Epithelial cell of esophagus (primary cell): ENCODE results near the gene PPCDC.
"Not testable (repeated sequence)": the region's sequence is repeated elsewhere in the genome, so short reads cannot be mapped to it uniquely, and the experiment has no call there.

Source experiments
- DNase-seq: peaks from one replicate; pipeline ENCODE4 v3.0.0; 2010; ENCODE audit warnings: low read depth
- H3K4me3 ChIP-seq: 2 replicates; pipeline ENCODE4 v1.5.1; 2011; ENCODE audit warnings: mild to moderate bottlenecking, low read length, control low read depth
- TF ChIP-seq, protein P1 (sequence below): IDR thresholded peaks from 2 replicates; pipeline ENCODE4 v1.5.1; 2011; ENCODE audit warnings: low read depth, mild to moderate bottlenecking, low read length, control low read depth, inconsistent platforms; ENCODE audit not compliant: insufficient read depth; ENCODE audit errors: missing control alignments

The PPCDC gene

DNA sequence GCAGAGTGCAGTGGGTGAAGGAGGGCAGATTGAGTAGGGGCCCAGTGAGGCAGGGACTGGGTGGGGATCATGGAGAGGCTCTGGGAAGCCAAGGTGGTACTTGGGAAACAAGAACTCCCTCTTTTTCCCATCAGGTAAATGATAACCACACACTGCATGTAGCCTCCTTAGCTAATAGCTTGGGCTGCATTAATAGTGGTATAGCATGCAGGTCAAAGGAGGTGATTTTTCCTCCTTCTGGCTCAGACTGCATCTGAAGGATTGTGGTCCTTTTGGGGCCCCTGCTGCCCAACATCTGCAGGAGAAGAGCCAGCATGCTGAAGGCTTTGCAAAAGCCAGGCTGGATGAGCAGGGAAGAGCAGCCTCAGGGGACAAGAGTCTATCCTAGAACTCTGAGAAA is 45.4 kb downstream of the PPCDC start:
- TF ChIP-seq, protein P1, sequence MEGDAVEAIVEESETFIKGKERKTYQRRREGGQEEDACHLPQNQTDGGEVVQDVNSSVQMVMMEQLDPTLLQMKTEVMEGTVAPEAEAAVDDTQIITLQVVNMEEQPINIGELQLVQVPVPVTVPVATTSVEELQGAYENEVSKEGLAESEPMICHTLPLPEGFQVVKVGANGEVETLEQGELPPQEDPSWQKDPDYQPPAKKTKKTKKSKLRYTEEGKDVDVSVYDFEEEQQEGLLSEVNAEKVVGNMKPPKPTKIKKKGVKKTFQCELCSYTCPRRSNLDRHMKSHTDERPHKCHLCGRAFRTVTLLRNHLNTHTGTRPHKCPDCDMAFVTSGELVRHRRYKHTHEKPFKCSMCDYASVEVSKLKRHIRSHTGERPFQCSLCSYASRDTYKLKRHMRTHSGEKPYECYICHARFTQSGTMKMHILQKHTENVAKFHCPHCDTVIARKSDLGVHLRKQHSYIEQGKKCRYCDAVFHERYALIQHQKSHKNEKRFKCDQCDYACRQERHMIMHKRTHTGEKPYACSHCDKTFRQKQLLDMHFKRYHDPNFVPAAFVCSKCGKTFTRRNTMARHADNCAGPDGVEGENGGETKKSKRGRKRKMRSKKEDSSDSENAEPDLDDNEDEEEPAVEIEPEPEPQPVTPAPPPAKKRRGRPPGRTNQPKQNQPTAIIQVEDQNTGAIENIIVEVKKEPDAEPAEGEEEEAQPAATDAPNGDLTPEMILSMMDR, result no peak
- H3K4me3 ChIP-seq, result no peak overlapping the region
- DNase-seq, result no peak

DNA sequence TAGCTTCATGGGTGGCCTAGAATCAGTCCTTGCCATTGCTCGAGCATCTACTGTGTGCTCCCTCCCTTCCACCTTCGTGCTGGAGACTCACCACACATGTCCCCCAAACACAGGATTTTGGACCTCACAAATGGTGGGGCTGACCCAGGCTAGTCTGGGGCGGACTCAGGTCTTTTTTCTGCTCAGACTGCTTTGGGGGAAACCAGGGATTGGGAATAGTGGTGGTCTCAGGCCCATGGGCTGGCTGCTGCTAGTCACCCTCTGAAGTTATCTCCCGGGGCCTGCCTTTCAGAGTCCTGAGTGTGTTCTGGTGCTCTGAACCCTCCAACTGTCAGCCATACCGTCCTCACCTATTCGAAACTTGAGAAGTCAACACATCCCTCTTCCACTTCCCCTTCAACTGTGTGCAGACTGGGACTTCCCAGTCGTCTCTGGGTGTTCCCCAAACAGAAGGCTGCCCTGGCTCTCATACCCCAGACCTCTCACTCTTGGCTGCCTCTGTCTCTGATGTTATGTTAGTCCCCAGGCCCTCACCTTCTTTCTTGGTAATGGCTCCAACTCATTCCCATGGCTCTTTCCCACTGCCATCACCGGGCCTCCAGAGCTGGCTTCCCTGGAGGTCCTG is 46.0 kb downstream of the PPCDC start:
- no peak for DNase-seq
- TF ChIP-seq, protein P1, result no peak
- no peak overlapping the region for H3K4me3 ChIP-seq

- no peak for DNase-seq
- TF ChIP-seq, protein P1, result no peak
- no peak overlapping the region for H3K4me3 ChIP-seq
These were observed 47.3 kb downstream of the PPCDC start for GRCh38 chr15:75070674-75071073.

DNA sequence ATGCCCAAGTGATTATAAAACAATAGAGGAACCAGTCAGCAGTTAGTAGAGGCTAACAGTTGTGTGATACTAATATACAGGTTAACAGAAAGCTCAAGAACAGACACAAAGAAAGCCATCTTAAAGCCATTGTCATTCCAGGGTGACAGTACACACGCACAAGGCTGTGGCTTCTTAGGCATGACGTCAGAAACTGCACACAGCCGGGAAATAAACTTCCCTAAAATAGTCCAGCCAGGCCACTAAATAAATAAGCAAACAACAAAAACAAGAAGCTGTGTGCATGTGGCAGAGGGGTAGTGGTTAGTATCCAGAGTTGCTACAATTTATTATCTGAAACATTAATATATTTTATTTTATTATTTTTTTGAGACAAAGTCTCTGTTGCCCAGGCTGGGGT is 49.8 kb downstream of the PPCDC start:
- no peak for DNase-seq
- H3K4me3 ChIP-seq, result no peak overlapping the region
- TF ChIP-seq, protein P1, result no peak

DNA sequence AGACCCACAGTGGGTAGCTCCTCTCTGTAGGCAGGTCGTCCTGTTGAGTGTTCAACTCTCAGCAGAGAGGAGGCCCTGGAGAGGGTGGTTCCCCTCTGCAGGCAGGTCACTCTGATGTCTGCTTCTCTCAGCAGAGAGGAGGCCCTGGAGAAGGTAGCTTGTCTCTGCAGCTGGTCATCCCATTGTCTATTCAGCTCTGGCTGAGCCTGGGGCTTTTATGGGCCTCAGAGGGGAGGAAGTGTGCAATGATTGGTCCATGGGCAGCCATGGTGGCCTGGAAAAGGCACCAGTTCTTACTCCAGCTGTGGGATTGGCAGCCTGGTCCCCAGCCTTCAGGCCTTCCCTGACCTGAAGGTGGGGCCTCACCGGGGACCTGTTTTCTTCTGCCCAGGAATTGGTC is 52.9 kb downstream of the PPCDC start:
- no peak for DNase-seq
- TF ChIP-seq, protein P1, result no peak
- H3K4me3 ChIP-seq, result no peak overlapping the region

DNA sequence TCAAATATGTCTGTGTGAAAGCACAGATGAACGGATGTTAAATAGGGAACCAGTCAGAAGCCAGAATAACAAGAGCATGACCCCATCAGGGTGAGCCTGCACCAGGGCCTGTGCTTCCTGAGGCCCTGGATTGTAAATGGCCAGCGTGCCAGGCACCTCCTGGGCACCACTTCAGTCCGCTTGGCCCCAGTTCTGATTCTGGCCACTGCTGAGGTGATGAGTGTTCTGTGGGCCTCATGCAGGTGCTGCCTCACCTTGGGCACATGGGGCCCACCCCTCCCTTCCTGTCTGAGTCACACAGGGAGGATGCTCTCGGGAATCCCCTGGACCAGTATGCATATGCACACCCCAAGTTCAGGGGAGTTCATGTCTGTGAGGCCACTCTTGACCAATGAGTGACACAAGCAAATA is 54.2 kb downstream of the PPCDC start:
- DNase-seq, result peak; percentile 50
- not testable (repeated sequence) for H3K4me3 ChIP-seq

DNA sequence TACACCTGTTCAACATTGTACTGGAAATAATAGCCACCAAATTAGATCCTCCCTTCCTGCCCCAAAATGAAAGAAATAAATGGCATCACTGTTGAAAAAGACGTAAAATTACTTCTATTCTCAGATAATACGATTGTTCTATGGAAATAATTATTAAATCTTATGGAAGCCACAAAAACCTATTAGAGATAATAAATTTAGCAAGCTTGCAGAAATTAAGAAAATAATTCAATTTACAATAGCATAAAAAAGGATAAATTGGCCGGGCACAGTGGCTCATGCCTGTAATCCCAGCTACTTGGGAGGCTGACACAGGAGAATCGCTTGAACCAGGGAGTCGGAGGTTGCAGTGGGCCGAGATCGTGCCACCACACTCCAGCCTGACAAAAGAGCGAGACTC is 57.8 kb downstream of the PPCDC start:
- no peak for DNase-seq
- H3K4me3 ChIP-seq, result no peak overlapping the region
- TF ChIP-seq, protein P1, result no peak
